ENCODE measurements around the gene SELENOO. TPM values are rescaled to one million over a fixed set of nuclear protein-coding genes. Genes with fewer than 3 reads are reported as not detected.

SELENOO gene
- total and polyA plus RNA-seq, 8 donors, result 18.5 to 28.9 (median 21.8) TPM

DNA sequence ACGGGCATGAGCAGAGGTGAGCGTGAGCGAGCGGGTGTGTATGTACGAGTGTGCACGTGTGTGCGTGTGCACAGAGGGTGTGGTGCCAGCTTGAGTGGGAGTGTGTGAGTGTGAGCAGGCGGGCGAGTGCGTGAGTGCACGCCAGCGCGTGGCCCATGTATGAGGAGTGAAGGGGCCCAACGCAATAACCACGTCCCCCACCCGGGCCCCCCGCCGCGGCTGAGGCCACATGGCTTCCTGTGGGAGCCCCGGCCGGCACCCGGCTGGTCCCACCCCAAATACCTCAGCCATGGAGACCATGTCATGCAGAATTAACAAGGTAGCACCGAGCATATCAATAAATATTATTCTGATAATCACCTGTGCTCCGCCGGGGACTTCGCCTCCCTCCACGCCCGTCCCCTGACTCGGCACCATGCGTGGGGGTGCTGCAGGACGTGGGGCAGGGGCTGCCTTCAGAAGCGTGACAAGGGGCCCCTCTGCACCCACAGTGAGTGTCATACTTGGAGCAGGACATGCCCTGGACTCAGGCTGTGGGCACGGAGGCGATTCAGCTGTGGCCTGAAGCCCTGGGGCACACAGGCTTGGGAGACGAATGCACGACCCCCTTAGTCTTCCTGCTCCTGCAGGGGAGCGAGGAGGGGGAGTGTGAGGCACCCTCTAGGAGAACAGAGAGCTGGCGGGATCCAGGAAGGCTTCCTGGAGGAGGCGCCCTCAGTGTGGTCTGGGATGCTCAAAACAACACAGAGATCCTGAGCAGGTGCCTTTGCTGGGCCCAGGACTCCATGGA lies 20.7 kb upstream of the SELENOO start:
- Histone ChIP-seq H3K36me3 (no peaks in the 10 kb centered on the region), H3K4me1 (peaks cover 11 to 20% of the 10 kb centered on the region in 2 donors), H3K4me3 (no peak overlapping the region), H3K27ac (no peak overlapping the region), H3K9me3 (no peaks in the 10 kb centered on the region), H3K27me3 (peaks cover 0 to 29% of the 10 kb centered on the region in 2 donors)
- intact Hi-C loops (cut with DNase I), result no loop called here
- ATAC-seq (no peak), DNase-seq (peak in 1 of 4 donors; percentile 29)
- TF ChIP-seq, protein P1, sequence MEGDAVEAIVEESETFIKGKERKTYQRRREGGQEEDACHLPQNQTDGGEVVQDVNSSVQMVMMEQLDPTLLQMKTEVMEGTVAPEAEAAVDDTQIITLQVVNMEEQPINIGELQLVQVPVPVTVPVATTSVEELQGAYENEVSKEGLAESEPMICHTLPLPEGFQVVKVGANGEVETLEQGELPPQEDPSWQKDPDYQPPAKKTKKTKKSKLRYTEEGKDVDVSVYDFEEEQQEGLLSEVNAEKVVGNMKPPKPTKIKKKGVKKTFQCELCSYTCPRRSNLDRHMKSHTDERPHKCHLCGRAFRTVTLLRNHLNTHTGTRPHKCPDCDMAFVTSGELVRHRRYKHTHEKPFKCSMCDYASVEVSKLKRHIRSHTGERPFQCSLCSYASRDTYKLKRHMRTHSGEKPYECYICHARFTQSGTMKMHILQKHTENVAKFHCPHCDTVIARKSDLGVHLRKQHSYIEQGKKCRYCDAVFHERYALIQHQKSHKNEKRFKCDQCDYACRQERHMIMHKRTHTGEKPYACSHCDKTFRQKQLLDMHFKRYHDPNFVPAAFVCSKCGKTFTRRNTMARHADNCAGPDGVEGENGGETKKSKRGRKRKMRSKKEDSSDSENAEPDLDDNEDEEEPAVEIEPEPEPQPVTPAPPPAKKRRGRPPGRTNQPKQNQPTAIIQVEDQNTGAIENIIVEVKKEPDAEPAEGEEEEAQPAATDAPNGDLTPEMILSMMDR (IDR thresholded peaks at IDR 0.05), result no peak

DNA sequence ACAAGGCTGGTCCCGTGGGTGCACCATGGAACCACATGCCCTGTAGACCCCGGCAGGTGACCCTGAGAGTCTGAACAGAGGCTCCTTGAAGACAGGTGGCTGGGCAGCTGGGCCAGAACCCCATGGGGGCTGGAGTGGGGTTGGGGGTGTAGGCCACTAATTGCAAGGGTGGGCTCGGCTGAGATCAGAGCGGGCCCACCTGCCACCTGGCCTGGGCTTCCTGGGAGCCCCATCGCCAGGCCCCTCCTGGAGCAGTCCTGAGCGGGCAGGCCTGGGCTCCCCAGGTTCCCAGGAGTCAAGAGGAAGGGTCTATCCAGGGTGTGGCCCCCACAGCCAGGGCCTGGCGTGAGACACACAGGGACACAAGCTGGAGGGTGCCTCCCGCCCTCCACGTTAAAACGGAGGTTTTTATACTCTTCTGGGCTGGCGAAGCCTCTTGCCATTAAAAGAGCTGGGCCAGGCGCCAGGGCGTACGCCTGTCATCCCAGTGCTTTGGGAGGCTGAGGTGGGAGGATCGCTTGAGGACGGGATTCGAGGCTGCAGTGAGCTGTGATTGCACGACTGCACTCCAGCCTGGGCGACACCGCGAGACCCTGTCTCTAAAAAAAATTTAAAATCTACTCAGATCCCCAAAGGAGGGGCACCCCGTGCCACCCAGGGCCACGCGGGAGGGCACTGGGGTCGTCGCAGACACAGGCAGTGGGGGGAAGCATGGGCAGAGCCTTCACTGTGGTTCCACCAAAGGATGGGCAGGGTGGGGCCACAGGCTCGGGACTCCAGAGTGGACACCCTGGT lies 19.9 kb upstream of the SELENOO start:
- Histone ChIP-seq H3K27ac (no peak overlapping the region), H3K4me1 (peaks cover 14 to 24% of the 10 kb centered on the region in 2 donors), H3K9me3 (no peaks in the 10 kb centered on the region), H3K4me3 (no peak overlapping the region), H3K27me3 (peaks cover 0 to 29% of the 10 kb centered on the region in 2 donors), H3K36me3 (no peaks in the 10 kb centered on the region)
- ATAC-seq (no peak), DNase-seq (peak in 1 of 4 donors; percentile 30)
- TF ChIP-seq, protein P1 (IDR thresholded peaks at IDR 0.05), result no peak
- intact Hi-C loops (cut with DNase I), result no loop called here

DNA sequence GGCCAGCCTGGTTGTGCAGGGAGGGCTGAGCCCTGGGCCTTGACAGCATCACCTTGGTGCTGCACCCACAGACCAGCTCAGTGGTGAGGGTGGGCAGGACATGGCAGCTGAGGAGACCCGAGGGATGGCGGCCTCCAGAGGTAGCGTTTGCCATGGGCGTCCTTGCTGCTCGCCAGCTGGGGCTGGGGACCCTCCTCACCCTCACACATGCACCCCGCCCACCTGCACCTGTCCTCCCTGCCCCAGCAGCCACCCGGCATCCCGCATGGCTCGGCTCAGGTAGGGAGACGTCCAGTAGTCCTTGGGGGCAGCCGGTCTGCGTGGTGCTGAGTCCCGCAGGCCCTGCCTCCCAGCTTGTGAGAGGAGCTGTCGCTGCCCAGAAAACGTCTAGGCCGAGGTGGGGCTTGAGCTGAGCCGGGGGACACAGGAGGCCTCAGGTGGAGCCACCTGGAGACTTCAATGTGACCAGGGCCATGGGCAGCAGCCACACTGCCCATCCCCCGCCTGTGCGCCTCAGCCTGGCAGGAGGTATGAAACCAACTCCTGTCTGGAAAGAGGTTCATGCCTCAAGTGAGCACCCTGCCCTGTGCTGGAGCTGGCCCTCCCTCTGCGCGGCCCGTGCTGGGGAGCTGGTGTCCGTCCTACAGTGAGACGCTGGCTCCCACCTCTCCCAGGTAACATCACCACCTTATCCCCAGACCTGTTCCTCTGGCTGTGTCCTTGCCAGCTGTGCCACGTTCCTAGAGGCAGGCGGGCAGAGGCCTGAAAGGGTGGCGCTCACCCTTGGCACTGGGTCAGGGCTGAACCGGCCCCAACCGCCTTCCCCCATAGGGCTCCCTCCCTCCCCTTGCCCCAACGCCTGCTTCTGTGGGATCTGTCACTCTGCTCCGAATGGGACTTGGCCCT lies 18.4 kb upstream of the SELENOO start:
- ATAC-seq, result peak; percentile 28

GRCh38 chr22:50183141-50183971 lies 17.5 kb upstream of the SELENOO start:
- ATAC-seq (no peak), DNase-seq (peak in 1 of 4 donors; percentile 62)
- intact Hi-C loops (cut with DNase I), result no loop called here
- TF ChIP-seq, protein P1 (IDR thresholded peaks at IDR 0.05), result no peak
- Histone ChIP-seq H3K36me3 (no peaks in the 10 kb centered on the region), H3K27ac (peak overlapping the region in 1 of 2 donors; percentile 74), H3K9me3 (no peaks in the 10 kb centered on the region), H3K27me3 (peaks cover 0 to 12% of the 10 kb centered on the region in 2 donors), H3K4me3 (no peak overlapping the region), H3K4me1 (peaks cover 14 to 44% of the 10 kb centered on the region in 2 donors)

More for the DNA sequence above, 18.4 kb upstream of the SELENOO start:
- H3K4me1 ChIP-seq, result peaks cover 14 to 35% of the 10 kb centered on the region in 2 donors
- no peaks in the 10 kb centered on the region for H3K9me3 ChIP-seq
- intact Hi-C loops (cut with DNase I), result no loop called here
- H3K36me3 ChIP-seq, result no peaks in the 10 kb centered on the region
- H3K4me3 ChIP-seq, result no peak overlapping the region
- H3K27ac ChIP-seq, result no peak overlapping the region
- TF ChIP-seq, protein P1 (IDR thresholded peaks at IDR 0.05), result no peak
- DNase-seq, result peak in 1 of 4 donors; percentile 76
- H3K27me3 ChIP-seq, result peaks cover 0 to 21% of the 10 kb centered on the region in 2 donors
